ENCODE data around the gene RSPH1.

The RSPH1 gene

DNA sequence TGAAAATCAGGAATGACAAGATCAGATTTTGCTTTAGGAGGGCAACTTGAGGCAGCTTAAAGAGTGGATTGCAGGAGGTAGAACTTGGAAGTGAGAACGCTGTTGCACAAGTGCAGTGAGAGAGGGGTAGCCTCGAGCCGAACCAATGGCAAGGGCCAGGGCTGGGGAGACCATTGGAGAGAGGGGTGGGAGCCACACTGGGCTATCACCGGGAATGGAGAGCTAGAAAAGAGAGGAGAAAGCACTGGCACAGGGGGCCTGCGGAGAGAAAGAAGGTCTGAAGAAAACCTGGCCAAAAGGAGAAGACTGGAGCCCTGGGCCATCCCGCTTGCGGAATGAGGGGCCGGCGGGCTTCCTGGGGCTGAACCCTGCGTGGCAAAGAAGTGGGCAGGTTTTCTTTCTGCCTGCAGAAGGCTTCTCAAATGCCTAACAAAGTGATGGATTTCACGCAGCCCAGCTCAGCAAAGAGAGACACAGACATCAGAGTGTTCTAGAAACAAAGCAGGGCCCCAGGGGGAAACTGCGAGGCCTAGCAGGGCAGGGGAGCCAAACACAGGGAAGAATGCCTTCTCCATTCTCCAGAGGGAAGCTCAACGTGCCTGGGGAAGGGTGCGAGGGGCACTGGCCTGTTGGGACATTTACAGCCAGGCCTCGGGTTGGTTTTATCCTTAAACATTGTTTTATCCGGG, 16.5 kb upstream of the RSPH1 start:
- no peak for DNase-seq

DNA sequence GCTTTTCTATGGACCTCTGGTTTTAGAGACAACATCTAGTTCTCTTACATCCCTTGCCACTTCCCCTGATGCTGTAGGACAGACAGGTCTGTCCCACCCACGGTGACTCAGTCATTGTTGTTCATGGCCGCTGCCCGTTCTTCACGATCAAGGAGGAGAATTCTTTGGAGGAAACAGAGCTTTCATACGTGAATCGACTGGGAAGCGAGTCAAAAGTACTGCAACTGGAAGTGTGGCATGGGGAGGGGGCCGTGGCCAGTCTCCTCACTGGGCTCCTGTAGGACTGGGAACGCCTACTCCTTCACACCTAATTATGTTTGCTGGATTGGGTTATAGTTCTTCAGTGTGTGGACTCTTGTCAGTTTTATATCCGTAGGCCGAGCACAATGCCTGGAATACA, 13.2 kb upstream of the RSPH1 start:
- DNase-seq = no peak

- no peak for DNase-seq
Measured at GRCh38 chr21:42508371-42508770, 12.3 kb upstream of the RSPH1 start.

DNA sequence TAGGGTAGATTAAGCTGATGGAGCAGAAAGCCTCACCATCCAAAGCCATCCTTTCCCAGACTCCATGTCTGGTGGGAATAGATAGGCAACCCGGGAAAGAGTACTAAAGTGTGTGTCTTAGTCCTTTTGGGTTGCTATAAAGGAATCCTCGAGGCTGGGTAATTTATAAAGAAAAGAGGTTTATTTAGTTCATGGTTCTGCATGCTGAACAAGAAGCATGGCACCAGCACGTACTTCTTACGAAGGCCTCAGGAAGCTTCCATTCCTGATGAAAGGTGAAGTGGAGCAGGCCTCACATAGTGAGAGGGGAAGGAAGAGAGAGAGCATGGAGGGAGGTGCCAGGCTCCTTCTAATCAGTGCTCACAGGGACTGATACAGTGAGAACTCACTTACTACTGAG, 11.4 kb upstream of the RSPH1 start:
- no peak for DNase-seq

- no peak for DNase-seq
Measured at GRCh38 chr21:42505090-42505726, 9.2 kb upstream of the RSPH1 start.

- peak; percentile 49 for DNase-seq
Measured at GRCh38 chr21:42503711-42504110, 7.7 kb upstream of the RSPH1 start.

GRCh38 chr21:42500736-42501135, 4.7 kb upstream of the RSPH1 start:
- no peak for DNase-seq

- no peak for DNase-seq
Measured at GRCh38 chr21:42500225-42500624, 4.2 kb upstream of the RSPH1 start.

- DNase-seq = no peak
Measured at GRCh38 chr21:42499444-42500112, 3.6 kb upstream of the RSPH1 start.

DNA sequence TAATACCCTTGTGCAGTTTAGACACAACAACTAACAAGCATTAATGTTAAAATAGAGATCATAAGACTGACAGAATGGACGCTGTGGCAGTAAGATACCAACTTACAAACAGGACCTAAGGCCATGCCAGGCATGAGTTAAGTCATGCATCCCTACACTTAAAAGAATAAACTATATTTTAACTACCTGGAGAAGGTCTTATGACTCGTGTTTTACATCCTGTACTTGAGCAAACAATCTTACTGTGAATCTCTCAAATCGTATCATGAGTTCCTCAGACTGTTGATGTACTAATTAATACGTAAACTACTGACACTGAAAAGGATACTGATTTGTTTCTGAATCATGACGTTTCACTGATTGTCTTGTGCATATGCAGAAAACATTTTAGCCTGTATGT, 2.0 kb upstream of the RSPH1 start:
- DNase-seq = no peak

GRCh38 chr21:42496839-42497202, 797 bp upstream of the RSPH1 start:
- DNase-seq = no peak

DNA sequence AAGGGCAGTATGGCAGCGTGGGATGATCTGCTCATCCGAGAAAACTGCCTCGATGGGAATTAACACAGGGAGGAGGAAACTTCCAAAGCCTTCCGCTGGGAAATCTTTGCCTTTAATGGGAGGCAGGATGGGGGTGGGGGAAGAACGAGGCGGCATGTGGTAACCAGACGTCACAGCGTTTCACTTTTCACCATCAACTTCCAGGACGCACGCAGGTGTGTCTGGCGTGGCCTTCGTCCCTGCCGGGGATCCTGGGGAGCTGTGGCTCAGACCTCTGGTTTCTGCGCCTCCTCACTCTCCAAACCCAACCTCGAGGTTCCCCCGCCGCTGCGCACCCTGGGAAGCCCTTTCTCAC, 282 bp downstream of the RSPH1 start:
- no peak for DNase-seq

GRCh38 chr21:42495027-42495426, 997 bp downstream of the RSPH1 start:
- no peak for DNase-seq

GRCh38 chr21:42493109-42494060, 2.6 kb downstream of the RSPH1 start:
- DNase-seq = no peak

- no peak for DNase-seq
Measured at GRCh38 chr21:42492201-42492600, 3.8 kb downstream of the RSPH1 start.

GRCh38 chr21:42491328-42491727, 4.7 kb downstream of the RSPH1 start:
- no peak for DNase-seq

- DNase-seq = no peak
Measured at GRCh38 chr21:42490720-42491119, 5.3 kb downstream of the RSPH1 start.

- no peak for DNase-seq
Measured at GRCh38 chr21:42489991-42490390, 6.0 kb downstream of the RSPH1 start.

DNA sequence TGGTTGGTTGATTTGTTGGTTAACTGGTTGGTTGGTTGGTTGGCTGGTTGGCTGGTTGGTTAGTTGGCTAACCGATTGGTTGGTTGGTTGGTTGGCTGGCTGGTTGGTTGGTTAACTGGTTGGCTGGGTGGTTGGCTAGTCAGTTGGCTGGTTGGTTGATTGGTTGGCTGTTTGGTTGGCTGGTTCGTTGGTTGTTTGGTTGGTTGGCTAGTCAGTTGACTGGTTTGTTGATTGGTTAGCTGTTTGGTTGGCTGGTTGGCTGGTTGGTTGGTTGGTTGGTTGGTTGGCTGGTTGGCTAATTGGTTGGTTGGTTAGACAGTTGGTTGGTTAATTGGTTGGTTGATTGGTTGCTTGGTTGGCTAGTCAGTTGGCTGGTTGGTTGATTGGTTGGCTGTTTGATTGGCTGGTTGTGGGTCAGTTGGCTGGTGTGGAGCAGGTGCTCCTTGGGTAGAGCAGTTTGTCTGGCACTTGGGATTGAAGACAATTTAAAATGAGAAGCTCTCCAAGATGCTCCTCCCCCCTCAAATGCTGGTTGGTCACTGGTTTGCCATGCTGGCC, 6.9 kb downstream of the RSPH1 start:
- no peak for DNase-seq

- DNase-seq = no peak
Measured at GRCh38 chr21:42486531-42486930, 9.5 kb downstream of the RSPH1 start.

DNA sequence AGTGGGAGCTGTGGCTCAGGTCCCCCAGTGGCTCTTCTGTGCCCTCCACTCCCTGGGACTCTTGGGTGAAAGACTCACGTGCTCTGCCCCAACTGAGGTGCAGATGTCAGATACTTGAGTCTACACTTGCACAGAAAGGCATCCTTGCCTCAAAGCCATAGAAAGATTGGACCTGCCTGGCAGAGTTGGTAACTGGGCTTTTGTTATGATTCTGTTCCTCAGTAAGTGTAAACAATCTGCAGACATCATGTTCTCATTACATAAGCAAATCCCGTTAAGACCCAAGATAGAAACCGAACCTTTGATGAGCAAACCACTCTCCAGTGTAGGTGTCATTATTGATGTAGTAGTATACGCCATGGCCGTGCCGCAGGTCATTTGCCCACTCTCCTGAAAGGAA, 10.0 kb downstream of the RSPH1 start:
- no peak for DNase-seq

DNA sequence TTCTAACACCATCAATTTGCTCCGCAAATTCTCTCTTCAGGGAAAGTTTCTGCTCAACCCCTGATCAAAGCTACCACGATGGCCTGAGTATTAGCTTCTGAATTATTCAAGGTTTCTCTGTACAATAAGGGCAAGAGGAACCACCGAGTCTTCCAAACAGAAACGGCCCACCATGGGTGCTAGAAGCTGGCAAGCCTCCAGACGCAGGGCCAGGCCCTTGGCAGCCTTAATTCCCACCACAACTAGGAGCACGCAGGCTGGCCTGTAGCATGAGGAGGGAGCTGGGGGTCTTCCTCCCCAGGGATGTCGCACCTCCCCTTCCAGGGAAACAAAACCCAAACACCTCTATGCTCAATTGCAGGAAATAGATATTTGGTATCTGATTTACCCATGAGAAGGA, 11.1 kb downstream of the RSPH1 start:
- no peak for DNase-seq

- no peak for DNase-seq
Measured at GRCh38 chr21:42481169-42481568, 14.9 kb downstream of the RSPH1 start.
